GM18502 (cell line): ENCODE measurements around the gene PRR16.
"Not testable (repeated sequence)": the region's sequence is repeated elsewhere in the genome, so short reads cannot be mapped to it uniquely, and the experiment has no call there.

Source experiments
- ATAC-seq: cut with Tn5 transposase; IDR thresholded peaks from one replicate; pipeline ENCODE4 v1.9.1; 2021; ENCODE audit warnings: mild to moderate bottlenecking; ENCODE audit not compliant: unreplicated experiment, poor library complexity

The PRR16 gene

GRCh38 chr5:120702817-120703538 is 238.9 kb downstream of the PRR16 start:
- not testable (repeated sequence) for ATAC-seq

GRCh38 chr5:120703918-120704587 is 240.0 kb downstream of the PRR16 start:
- no peak for ATAC-seq

GRCh38 chr5:120706877-120707276 is 242.8 kb downstream of the PRR16 start:
- no peak for ATAC-seq

- ATAC-seq = no peak
Observed at GRCh38 chr5:120717381-120717780, 253.3 kb downstream of the PRR16 start.

- ATAC-seq = no peak
Observed at GRCh38 chr5:120730214-120730613, 266.1 kb downstream of the PRR16 start.

GRCh38 chr5:120734033-120734432 is 269.9 kb downstream of the PRR16 start:
- ATAC-seq = no peak

GRCh38 chr5:120735076-120735475 is 271.0 kb downstream of the PRR16 start:
- ATAC-seq = no peak
